KOPT-K1 (cell line): ENCODE data around the gene MICOS13.

Experiments used
- H3K27ac ChIP-seq: fragments of 200-600 bp; sonication (generic); 2 replicates; pipeline ENCODE4 v1.5.1; 2016; ENCODE audit warnings: antibody characterized with exemption, mild to moderate bottlenecking, low read depth, low read length; ENCODE audit not compliant: poor library complexity, severe bottlenecking
- H3K36me3 ChIP-seq: fragments of 200-600 bp; sonication (generic); 2 replicates; pipeline ENCODE4 v1.5.1; 2017; ENCODE audit warnings: antibody characterized with exemption, mild to moderate bottlenecking, low read length, moderate library complexity; ENCODE audit not compliant: insufficient read depth
- H3K9me3 ChIP-seq: fragments of 200-600 bp; sonication (generic); 2 replicates; pipeline ENCODE4 v1.5.1; 2017; ENCODE audit warnings: antibody characterized with exemption, low read length, mild to moderate bottlenecking; ENCODE audit not compliant: insufficient read depth, poor library complexity, severe bottlenecking

The MICOS13 gene, protein sequence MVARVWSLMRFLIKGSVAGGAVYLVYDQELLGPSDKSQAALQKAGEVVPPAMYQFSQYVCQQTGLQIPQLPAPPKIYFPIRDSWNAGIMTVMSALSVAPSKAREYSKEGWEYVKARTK

DNA sequence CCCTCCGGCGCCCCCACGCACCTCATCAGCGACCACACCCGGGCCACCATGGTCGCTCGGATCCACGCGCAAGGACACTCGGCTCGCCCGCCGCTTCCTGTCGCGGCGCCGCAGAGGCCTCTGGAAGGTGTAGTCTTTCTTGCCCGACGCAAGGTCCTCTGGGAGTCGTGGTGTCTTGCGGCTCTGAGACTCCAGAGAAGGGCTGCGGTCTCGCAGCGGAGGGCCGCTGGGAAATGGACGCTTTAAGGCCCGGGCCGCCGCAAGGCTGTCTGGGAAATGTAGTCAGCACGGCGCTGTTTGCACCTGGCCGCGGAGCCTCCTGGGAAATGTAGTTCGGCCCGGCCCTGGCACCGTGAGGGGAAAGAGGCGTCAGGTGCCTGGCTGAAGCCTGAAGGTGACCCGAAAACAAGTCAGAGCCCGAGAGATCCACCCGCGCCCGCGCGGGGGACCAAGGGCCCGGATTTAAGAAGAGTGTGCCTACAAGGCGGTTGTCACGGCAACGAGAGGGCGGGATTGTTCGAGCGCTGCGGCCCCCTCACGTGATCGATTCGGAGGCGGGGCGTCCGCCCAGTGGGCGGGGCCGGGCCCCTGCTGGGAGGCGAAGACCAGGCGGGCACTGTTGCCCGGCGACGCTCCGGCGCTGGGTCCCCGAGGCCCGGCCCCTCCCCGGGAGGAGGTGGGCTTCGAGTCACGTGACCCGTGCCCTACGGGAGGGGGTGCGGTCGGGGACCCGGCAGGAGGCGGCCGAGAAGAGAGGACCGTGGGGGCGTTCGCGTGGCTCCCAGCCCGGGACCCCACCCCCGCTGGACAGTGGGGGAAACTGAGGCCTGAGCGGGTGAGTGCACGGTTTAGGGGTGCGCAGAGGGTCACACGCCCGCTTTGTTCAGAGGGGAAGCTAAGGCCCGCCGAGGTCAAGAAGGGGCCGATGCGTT, at the start of gene MICOS13, which contains the start of gene HSD11B1L:
Gene MICOS13 (minus strand): TSS at position 80 of the 932 bp plus-strand sequence. CDS start 30 bp downstream, at position 50.
Gene HSD11B1L (plus strand): TSS at position 591 of the 932 bp plus-strand sequence. CDS start 3,806 bp downstream, outside the sequence.
- H3K9me3 ChIP-seq, result no peaks in the 10 kb centered on the region
- no peaks in the 10 kb centered on the region for H3K36me3 ChIP-seq
- H3K27ac ChIP-seq, result peak within 1 kb of the TSS; percentile 57

DNA sequence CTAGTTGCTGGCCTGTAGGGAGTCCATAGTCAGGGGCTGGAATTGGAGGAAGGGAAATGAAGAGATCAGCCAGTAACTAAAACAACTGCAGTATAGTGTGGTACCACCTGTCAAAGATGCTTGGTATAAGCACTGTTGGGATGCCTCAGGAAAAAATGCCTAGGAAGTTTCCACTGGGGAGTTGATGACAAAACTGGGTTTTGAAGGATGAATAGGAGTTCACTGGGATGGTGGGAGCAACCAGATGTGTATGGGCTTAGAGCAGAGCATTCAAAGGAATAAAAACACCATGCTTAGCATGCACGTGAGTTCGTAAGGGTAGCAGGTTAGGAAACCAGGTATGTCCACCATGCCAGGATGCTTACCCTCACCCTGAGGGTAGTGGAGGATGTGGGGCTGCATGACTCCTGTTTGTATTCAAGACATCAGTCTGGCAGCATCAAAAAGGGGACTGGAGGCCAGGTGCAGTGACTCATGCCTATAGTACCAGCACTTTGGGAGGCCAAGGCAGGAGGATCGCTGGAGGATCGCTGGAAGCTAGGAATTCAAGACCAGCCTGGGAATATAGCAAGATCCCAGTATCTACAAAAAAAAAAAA, 47.2 kb upstream of the MICOS13 start:
- no peaks in the 10 kb centered on the region for H3K36me3 ChIP-seq
- H3K27ac ChIP-seq, result no peak overlapping the region
- H3K9me3 ChIP-seq, result peaks cover 6% of the 10 kb centered on the region

DNA sequence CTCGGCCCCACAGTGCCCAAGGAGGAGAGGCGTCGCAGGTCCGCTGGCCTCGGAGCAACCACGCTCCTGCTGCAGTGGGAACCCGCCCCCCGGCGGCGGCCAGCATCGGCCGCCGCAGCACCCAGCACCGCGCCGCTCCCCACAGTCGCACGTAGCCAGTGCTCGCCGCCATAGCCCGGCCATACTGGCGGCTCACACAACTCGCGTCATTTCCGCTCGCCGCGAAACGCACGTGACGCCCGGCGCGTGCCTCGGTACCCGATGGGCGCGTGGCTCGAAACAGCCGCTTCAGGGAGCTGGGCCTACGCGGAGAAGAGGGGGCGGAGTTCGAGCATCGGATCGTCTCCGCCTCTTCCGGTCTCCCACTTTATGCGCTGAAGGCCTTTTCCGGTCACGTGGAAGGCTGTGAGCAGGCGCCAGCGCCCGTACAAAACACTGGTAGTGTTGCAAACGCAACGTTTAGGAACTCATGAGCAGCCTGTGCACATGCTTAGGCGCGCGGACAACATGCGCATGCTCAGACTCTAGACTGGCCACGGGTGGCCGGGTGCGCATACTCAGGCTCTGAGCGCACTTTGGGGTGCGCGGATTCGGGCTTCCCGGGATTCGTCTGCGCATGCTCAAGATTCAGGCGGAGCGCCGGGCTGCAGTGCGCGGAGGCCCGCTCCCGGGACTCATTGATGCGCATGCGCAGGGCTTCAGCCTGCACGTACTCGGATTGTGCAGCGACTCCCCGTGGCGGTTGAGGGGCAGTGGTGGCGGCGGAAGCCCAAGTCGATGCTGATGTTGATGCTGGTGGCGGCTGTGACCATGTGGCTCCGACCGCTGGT, 39.9 kb upstream of the MICOS13 start, which contains the start of the genes CATSPERD and LONP1:
Gene CATSPERD (plus strand): TSS at position 677 of the 830 bp plus-strand sequence. CDS start 101 bp downstream, at position 778.
Gene LONP1 (minus strand): TSS at position 186 of the 830 bp plus-strand sequence. CDS start 14 bp downstream, at position 172.
- Histone ChIP-seq H3K9me3 (no peaks in the 10 kb centered on the region), H3K27ac (peak within 1 kb of the TSS; percentile 86)

DNA sequence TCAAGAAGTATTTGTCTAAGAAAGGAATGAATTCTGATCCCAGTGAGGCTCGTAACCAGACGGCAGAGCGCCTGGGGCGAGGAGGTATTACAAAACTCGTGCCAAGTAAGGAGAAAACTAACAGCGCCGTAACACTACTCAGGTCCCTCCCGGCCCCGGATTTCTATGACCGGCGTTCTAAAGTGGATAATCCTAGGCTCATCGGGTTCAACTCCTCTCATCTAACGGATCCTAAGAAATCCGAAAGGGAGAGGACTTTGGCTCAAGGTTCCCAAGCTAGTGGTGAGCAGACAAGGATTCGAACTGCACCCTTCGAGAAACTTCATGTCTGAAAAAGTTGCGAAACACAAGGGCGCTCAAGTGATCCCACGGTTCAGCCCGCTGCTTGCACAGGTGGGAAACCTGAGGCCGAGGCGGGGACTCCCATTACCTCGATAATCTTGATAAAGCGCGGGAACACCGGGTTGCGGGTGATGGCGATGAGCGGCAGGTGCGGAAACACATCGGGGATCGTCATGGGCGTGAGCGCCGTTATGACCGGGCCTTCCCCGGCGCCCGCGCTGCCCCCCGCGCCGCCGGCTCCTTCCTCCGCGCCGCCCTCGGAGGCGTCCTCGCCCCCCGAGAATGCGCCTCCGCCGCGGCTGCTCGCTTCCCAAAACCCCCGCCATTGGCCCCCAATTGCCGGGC, 39.1 kb upstream of the MICOS13 start:
- H3K36me3 ChIP-seq, result peaks cover 35% of the 10 kb centered on the region
- H3K9me3 ChIP-seq, result no peaks in the 10 kb centered on the region
- peak overlapping the region; percentile 86 for H3K27ac ChIP-seq

More for the DNA sequence above, 39.9 kb upstream of the MICOS13 start, which contains the start of the genes CATSPERD and LONP1:
- H3K36me3 ChIP-seq, result peaks cover 29% of the 10 kb centered on the region

DNA sequence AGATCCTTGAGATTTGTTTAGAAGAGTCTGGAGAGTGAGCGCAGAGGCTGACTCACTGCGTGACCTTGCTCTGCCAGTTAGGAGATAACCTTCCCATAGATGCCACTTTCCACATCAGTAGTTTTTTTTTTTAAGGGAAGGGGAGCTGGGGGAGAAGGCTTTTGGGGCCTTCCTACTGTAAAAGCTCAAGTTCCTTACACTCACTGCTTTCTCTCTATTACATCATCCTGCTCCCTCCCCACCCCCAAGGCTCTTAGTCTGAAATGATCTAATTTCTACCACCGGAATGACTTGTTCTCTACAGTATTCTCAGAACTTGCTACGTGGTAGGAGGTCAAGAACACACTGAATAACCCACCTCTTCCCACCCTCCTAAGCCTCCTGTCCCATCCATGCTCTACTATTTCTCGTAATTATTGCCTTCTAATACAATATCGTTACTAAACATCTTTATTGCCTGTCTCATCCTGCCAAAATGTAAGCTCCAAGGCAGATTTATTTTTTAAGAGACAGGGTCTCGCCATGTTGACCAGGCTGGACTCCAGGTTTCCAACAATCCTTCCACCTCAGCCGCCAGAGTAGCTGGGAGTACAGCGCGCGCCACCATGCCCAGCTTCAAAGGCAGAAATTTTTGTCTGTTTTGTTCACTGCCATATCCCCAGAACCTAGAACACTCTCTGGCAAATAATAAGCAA, 38.4 kb upstream of the MICOS13 start:
- no peaks in the 10 kb centered on the region for H3K9me3 ChIP-seq
- H3K36me3 ChIP-seq, result peaks cover 42% of the 10 kb centered on the region
- peak overlapping the region; percentile 86 for H3K27ac ChIP-seq

DNA sequence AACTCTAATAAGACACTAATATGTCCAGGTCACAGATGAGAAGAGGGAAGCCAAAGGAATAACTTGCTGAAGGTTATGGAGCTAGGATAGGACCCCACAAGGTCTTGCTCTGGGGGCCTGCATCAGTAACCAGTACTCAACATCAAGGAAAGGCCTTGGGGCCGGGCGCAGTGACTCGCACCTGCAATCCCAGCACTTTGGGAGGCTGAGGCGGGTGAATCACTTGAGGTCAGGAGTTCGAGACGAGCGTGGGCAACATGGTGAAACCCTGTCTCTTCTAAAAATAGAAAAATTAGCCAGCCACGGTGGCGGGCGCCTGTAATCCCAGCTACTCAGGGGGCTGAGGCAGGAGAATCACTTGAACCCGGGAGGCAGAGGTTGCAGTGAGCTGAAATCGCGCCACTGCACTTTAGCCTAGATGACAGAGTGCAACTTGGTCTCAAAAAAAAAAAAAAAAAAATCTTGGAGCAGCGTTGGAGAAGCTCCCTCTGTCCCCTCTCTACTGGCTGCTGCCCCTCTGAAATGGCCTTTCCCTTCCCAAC, 37.8 kb upstream of the MICOS13 start:
- peaks cover 48% of the 10 kb centered on the region for H3K36me3 ChIP-seq
- H3K9me3 ChIP-seq, result no peaks in the 10 kb centered on the region
- H3K27ac ChIP-seq, result peak overlapping the region; percentile 86

DNA sequence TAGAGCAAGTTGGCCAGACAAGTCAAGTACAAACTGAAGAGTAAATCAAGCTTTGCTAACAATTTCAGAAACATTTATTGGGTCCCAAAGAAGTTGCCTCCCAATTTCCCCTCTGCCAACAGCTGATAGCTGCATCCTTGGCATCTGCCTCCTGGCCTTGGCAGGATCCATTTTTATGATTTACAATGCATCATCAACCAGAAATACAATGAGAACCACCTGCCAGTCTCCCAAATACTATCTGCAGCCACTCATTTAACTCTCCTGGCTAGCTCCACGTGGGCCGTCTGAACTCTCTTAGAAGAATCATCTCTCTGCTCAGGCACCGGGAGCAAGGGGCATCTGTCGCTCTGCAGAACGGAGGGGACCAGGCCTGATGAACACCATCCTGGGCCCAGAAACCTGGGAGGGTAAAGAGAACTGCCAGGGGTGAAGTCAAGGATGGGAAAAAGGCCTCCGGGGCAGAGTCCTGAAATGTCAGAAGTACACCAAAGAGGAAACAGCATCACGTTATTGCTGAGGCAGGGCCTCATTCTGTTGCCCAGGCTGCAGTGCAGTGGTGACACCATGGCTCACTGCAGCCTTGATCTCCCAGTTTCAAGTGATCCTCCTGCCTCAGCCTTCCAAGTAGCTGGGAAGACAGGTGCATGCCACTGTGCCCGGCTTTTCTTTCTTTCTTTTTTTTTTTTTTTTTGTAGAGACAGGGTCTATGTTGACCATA, 37.1 kb upstream of the MICOS13 start:
- Histone ChIP-seq H3K36me3 (peaks cover 56% of the 10 kb centered on the region), H3K9me3 (no peaks in the 10 kb centered on the region), H3K27ac (no peak overlapping the region)

DNA sequence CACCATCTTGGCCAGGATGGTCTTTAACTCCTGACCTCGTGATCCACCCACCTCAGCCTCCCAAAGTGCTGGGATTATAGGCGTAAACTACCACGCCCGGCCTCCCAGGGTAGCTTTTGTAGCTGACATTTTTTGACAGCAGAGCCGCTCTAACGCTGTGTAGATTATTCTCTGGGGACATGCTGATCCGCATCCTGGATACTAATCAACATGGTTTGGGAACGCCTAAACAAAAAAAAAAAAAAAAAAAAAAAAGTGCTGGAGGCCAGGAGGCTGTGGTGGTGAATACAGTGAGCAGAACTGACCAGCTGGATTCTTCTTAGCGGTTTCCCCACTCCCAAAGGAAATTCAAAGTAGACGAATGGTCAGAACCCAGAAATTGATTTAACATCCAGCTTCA, 34.5 kb upstream of the MICOS13 start:
- Histone ChIP-seq H3K27ac (no peak overlapping the region), H3K9me3 (no peaks in the 10 kb centered on the region), H3K36me3 (peaks cover 81% of the 10 kb centered on the region)

DNA sequence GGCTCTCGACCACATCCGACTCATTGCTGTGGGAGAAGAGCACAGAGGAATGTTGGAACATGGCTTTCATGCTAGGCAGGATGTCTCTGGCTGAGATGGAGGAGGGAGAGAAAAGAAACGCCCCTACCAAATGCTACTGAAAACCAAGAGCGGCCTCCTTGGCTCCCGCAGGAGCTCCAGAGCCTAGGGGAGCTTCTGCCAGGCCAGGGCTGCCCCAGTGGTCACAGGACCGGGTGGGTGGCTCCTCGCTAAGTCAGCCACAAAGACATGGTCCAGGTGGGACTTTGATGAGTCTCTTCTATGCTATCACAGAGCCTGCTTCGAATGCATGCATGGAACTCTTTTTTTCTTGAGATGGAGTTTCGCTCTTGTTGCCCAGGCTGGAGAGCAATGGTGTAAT, 32.9 kb upstream of the MICOS13 start:
- no peaks in the 10 kb centered on the region for H3K9me3 ChIP-seq
- H3K27ac ChIP-seq, result no peak overlapping the region
- peaks cover 94% of the 10 kb centered on the region for H3K36me3 ChIP-seq

DNA sequence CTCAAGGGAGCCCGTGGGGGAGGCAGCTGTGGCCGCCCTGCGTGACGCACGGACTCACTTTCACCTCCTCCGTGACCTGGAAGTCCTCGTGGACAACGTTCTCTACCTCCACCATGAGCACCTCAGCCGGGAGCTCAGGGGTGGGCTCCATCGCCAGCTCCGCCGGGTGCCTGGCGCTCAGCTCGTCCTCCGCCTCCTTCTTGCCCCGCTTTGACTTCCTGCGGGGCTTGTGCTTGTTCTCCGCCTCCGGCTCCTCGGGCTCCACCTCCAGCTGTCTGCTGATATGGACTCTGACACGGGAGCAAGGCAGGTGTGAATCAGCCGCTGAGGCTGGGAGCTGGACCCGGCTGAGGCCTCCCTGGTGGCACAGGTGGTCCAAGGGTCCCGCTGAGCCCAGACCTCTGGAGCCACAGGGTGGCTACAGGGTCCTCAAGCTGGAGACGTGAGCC, 31.4 kb upstream of the MICOS13 start:
- H3K9me3 ChIP-seq, result no peaks in the 10 kb centered on the region
- no peak overlapping the region for H3K27ac ChIP-seq
- peaks cover 94% of the 10 kb centered on the region for H3K36me3 ChIP-seq

DNA sequence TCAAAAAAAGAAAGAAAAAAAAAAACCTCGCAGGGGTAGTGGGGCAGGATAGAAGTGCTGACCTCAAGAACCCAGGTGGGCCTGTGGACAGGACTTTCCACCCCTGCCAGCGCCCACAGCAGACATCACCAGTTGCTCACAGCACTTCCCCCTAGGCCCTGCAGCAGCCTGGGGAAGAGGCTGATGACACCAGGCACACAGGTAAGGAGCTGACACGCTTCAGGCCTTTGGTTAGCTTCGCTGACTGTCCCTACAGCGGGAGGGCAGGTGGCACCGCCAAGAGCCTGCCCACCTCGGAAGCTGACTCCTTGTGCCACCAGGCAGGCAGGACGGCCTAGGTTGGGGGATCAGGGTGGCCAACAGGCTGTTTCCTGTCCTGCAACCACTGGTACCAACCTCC, 30.7 kb upstream of the MICOS13 start:
- H3K27ac ChIP-seq, result no peak overlapping the region
- no peaks in the 10 kb centered on the region for H3K9me3 ChIP-seq
- H3K36me3 ChIP-seq, result peaks cover 95% of the 10 kb centered on the region

DNA sequence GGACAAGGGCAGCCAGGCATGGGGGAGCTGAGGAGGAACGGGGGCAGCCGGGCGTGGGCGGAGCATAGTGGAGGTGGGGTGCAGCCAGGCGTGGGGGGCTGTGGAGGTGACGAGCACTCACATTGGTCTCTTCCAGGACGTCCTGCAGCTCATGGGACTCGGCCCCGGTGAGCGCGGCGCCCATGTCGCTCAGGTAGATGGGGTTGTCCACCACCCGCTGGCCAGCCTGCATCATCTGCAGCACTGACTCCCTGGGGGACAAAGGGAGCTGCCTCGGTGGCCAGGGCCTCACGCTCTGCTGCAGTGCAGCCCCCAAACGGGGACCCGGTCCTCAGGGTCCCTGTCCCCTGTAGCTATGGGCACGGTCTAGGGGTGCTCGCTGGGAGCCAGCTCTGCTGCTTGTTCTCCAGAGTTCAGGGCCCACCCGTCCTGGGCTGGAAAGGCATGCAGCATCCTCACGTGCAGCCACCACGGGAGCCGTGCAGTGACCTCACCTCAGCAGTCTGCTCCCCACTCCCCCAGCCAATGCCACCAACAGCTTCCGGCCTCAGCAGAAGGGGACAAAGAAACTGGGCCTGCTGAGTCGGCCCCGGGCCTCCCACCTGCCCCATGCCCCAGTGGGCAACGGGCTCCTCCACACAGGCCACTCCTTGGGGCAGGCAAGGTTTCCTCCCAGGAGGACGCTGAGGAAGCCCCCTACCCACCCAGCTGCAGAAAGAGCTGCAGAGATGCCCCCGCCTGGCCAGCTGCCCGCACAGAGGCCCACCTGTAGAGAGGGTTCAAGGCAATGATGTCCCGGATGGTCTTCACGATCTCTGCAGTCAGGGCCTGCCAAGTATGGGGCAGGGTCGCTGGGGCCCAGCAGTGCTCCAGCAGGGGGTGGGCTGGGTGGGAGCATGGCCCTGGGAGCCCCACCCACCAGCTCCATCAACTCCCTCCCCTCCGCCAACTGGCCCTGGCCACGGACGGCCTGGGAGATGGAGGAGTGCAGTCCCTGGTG, 27.6 kb upstream of the MICOS13 start:
- no peak overlapping the region for H3K27ac ChIP-seq
- H3K36me3 ChIP-seq, result peaks cover 100% of the 10 kb centered on the region
- no peaks in the 10 kb centered on the region for H3K9me3 ChIP-seq
